GM04503 (cell line): ENCODE measurements around the gene MYBL2.
A peak's percentile ranks its signal among the peaks of the same experiment; 100 is the strongest.
"Not testable (repeated sequence)": the region's sequence is repeated elsewhere in the genome, so short reads cannot be mapped to it uniquely, and the experiment has no call there.

ENCODE experiments used
- DNase-seq: peaks from one replicate; pipeline ENCODE4 v3.0.0-alpha.2; 2012; ENCODE audit warnings: low read depth

MYBL2 gene

GRCh38 chr20:43752051-43752360 is 85.1 kb downstream of the MYBL2 start:
- DNase-seq: no peak

GRCh38 chr20:43752561-43753301 is 85.8 kb downstream of the MYBL2 start:
- DNase-seq: peak; percentile 37

DNA sequence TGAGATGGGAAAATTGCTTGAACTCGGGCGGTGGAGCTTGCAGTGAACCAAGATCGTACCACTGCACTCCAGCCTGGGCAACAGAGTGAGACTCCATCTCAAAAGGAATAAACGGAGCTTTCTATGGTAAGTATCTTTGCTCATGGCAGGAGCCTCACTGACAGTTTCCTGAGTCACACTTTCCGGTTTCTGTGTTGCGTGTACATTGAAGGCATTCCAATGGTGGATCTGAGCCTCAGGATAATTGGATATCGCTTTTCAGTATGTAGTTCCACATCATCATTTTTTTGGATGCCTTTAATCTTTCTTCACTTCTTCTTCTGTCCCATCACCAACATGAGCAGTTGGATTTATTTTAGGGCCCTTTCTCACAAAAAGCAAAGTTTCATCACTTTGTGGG is 88.5 kb downstream of the MYBL2 start:
- DNase-seq: no peak

GRCh38 chr20:43755851-43756250 is 88.9 kb downstream of the MYBL2 start:
- DNase-seq: no peak

- not testable (repeated sequence) for DNase-seq
These were observed 91.0 kb downstream of the MYBL2 start for GRCh38 chr20:43757888-43758287.

- DNase-seq: no peak
These were observed 94.7 kb downstream of the MYBL2 start for GRCh38 chr20:43761386-43762340.

- no peak for DNase-seq
These were observed 96.0 kb downstream of the MYBL2 start for GRCh38 chr20:43762911-43763310.

GRCh38 chr20:43765916-43766315 is 99.0 kb downstream of the MYBL2 start:
- DNase-seq: no peak
